HL-60 (cell line): Measurements from ENCODE around the gene LPO.
A peak's percentile ranks its signal among the peaks of the same experiment; 100 is the strongest.

Experiments used
- DNase-seq, 2 experiments: peaks; one replicate each; pipeline ENCODE4 v3.0.0-alpha.2; 2010 to 2020; ENCODE audit warnings: low read depth in 1 of 2, low spot score in 1 of 2
- H3K27ac ChIP-seq: fragments of 250-450 bp; sonication (Bioruptor Pico); replicated peaks from 2 replicates; pipeline ENCODE4 v1.5.1; 2020; ENCODE audit warnings: mild to moderate bottlenecking, moderate library complexity
- H3K27me3 ChIP-seq: fragments of 250-450 bp; sonication (Bioruptor Pico); 2 replicates; pipeline ENCODE4 v1.5.1; 2021; ENCODE audit warnings: mild to moderate bottlenecking, moderate library complexity; ENCODE audit not compliant: insufficient read depth, poor library complexity, severe bottlenecking
- H3K4me3 ChIP-seq: replicated peaks from 2 replicates; pipeline ENCODE4 v1.5.1; 2011; ENCODE audit warnings: mild to moderate bottlenecking, control low read depth, low read length; ENCODE audit not compliant: insufficient read depth
- GABPA ChIP-seq: IDR thresholded peaks from 2 replicates; pipeline ENCODE4 v1.6.1; 2012; ENCODE audit warnings: low read depth
- POLR2AphosphoS5 ChIP-seq: IDR thresholded peaks from 2 replicates; pipeline ENCODE4 v1.6.1; 2012; ENCODE audit warnings: low read depth
- SPI1 ChIP-seq: IDR thresholded peaks from 2 replicates; pipeline ENCODE4 v1.6.1; 2012; ENCODE audit warnings: low read depth, mild to moderate bottlenecking, borderline replicate concordance
- TF ChIP-seq, protein P1 (sequence below): IDR thresholded peaks from one replicate; pipeline ENCODE4 v1.5.1; 2011; ENCODE audit warnings: low read length, control low read depth, inconsistent platforms; ENCODE audit not compliant: insufficient read depth
- TF ChIP-seq, protein P2 (sequence below): IDR thresholded peaks from 2 replicates; pipeline ENCODE4 v1.6.1; 2012; ENCODE audit warnings: low read depth; ENCODE audit not compliant: insufficient replicate concordance

Gene LPO

GRCh38 chr17:58304750-58305486, 66.5 kb downstream of the LPO start:
- DNase-seq, result no peak
- TF ChIP-seq, protein P1, sequence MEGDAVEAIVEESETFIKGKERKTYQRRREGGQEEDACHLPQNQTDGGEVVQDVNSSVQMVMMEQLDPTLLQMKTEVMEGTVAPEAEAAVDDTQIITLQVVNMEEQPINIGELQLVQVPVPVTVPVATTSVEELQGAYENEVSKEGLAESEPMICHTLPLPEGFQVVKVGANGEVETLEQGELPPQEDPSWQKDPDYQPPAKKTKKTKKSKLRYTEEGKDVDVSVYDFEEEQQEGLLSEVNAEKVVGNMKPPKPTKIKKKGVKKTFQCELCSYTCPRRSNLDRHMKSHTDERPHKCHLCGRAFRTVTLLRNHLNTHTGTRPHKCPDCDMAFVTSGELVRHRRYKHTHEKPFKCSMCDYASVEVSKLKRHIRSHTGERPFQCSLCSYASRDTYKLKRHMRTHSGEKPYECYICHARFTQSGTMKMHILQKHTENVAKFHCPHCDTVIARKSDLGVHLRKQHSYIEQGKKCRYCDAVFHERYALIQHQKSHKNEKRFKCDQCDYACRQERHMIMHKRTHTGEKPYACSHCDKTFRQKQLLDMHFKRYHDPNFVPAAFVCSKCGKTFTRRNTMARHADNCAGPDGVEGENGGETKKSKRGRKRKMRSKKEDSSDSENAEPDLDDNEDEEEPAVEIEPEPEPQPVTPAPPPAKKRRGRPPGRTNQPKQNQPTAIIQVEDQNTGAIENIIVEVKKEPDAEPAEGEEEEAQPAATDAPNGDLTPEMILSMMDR, result no peak
- TF ChIP-seq, protein P2, sequence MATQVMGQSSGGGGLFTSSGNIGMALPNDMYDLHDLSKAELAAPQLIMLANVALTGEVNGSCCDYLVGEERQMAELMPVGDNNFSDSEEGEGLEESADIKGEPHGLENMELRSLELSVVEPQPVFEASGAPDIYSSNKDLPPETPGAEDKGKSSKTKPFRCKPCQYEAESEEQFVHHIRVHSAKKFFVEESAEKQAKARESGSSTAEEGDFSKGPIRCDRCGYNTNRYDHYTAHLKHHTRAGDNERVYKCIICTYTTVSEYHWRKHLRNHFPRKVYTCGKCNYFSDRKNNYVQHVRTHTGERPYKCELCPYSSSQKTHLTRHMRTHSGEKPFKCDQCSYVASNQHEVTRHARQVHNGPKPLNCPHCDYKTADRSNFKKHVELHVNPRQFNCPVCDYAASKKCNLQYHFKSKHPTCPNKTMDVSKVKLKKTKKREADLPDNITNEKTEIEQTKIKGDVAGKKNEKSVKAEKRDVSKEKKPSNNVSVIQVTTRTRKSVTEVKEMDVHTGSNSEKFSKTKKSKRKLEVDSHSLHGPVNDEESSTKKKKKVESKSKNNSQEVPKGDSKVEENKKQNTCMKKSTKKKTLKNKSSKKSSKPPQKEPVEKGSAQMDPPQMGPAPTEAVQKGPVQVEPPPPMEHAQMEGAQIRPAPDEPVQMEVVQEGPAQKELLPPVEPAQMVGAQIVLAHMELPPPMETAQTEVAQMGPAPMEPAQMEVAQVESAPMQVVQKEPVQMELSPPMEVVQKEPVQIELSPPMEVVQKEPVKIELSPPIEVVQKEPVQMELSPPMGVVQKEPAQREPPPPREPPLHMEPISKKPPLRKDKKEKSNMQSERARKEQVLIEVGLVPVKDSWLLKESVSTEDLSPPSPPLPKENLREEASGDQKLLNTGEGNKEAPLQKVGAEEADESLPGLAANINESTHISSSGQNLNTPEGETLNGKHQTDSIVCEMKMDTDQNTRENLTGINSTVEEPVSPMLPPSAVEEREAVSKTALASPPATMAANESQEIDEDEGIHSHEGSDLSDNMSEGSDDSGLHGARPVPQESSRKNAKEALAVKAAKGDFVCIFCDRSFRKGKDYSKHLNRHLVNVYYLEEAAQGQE, result no peak
- peak; percentile 49 for TF ChIP-seq POLR2AphosphoS5
- Histone ChIP-seq H3K27me3 (no peaks in the 10 kb centered on the region), H3K4me3 (no peak overlapping the region), H3K27ac (peak overlapping the region; percentile 80)

GRCh38 chr17:58305626-58306025, 67.2 kb downstream of the LPO start:
- Histone ChIP-seq H3K27me3 (no peaks in the 10 kb centered on the region), H3K27ac (peak overlapping the region; percentile 80), H3K4me3 (no peak overlapping the region)
- TF ChIP-seq POLR2AphosphoS5 (peak; percentile 14; the same call in 1 of the 2 replicates), GABPA (no peak), SPI1 (no peak)
- TF ChIP-seq, protein P1, result no peak
- TF ChIP-seq, protein P2, result no peak
- DNase-seq, result no peak

- Histone ChIP-seq H3K27ac (no peak overlapping the region), H3K4me3 (no peak overlapping the region), H3K27me3 (no peaks in the 10 kb centered on the region)
- no peak for DNase-seq
- TF ChIP-seq POLR2AphosphoS5 (peak; percentile 83), GABPA (no peak)
Measured at GRCh38 chr17:58306131-58306951, 68.0 kb downstream of the LPO start.

- TF ChIP-seq POLR2AphosphoS5, result peak; percentile 64
- TF ChIP-seq SPI1, result no peak
- TF ChIP-seq, protein P2, result no peak
- TF ChIP-seq, protein P1, result no peak
- DNase-seq, result no peak
- Histone ChIP-seq H3K27ac (no peak overlapping the region), H3K4me3 (no peak overlapping the region), H3K27me3 (no peaks in the 10 kb centered on the region)
Measured at GRCh38 chr17:58307468-58308172, 69.2 kb downstream of the LPO start.
